ENCODE results near the gene FILIP1. TPM values are rescaled to one million over a fixed set of nuclear protein-coding genes. Genes with fewer than 3 reads are reported as not detected.

The FILIP1 gene
- total RNA-seq, 2 donors from 2014 or later = not detected

DNA sequence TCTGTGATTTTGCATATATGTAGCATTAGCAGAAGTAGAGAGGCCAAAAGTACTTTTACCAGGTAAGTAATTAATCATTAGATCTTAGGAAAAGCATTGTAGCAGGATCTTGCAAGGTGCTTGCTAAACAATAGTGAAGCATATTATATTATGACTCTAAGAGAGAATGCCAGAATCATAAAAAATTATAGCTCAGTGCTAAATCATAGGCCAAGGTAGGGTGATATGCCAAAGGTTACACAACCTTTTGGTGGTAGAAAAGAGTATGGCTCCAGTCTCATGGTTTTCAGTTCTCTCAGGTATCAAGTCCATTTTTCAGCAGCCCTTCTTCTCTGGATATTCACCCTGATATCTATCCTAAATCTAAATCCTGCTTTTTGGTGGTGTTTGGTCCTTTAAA is 192.1 kb downstream of the FILIP1 start:
- Mint-ChIP-seq H3K27me3 (peaks cover 7 to 8% of the 10 kb centered on the region in 2 donors), H3K36me3 (no peaks in the 10 kb centered on the region), H3K9me3 (no peaks in the 10 kb centered on the region), H3K4me1 (ENCODE audit: low read depth in 2 of 2) (no peaks in the 10 kb centered on the region), H3K27ac (no peak overlapping the region), H3K4me3 (no peak overlapping the region)
- DNase-seq (ENCODE audit: low spot score) = no peak
- no peak for ATAC-seq

DNA sequence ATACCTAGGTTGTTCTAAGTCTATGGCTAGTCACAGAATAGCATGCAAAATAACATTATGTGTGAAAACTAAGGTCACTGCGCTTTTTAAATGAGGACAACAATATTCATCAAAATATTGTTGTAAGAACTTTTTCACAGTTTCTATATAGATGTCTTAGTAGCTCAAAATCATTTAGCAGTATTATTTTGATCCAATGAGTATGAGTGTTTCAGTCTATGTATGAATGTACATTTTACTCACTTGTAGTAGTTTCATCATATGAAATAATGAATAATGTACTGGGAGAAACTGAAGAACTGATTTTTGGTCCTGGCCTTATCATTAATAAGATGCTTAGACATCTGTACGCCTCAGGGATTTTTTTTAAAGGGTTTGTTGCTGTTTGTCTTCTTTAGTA is 192.5 kb downstream of the FILIP1 start:
- Mint-ChIP-seq H3K27me3 (peaks cover 7 to 8% of the 10 kb centered on the region in 2 donors), H3K4me1 (ENCODE audit: low read depth in 2 of 2) (no peaks in the 10 kb centered on the region), H3K4me3 (no peak overlapping the region), H3K9me3 (no peaks in the 10 kb centered on the region), H3K27ac (no peak overlapping the region), H3K36me3 (no peaks in the 10 kb centered on the region)
- ATAC-seq = no peak
- no peak for DNase-seq (ENCODE audit: low spot score)

DNA sequence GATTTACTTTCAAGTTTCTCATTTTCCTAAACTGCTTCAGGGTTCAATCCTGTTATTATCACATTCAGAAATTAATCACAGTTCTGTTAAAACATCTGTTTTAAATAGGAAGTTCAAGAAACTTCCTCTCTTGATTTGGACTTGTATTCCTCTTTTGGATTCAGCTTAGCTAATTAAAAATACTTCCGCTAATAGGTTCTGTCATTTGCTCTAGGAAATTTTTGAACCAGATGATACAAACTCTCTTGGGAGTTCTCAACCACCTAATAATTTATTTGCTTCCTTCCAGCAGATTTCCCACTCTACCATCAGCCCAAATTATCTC is 193.1 kb downstream of the FILIP1 start:
- Mint-ChIP-seq H3K9me3 (no peaks in the 10 kb centered on the region), H3K27me3 (peaks cover 7 to 8% of the 10 kb centered on the region in 2 donors), H3K4me1 (ENCODE audit: low read depth in 2 of 2) (no peaks in the 10 kb centered on the region), H3K4me3 (no peak overlapping the region), H3K27ac (no peak overlapping the region), H3K36me3 (no peaks in the 10 kb centered on the region)
- no peak for DNase-seq (ENCODE audit: low spot score)
- ATAC-seq = no peak

DNA sequence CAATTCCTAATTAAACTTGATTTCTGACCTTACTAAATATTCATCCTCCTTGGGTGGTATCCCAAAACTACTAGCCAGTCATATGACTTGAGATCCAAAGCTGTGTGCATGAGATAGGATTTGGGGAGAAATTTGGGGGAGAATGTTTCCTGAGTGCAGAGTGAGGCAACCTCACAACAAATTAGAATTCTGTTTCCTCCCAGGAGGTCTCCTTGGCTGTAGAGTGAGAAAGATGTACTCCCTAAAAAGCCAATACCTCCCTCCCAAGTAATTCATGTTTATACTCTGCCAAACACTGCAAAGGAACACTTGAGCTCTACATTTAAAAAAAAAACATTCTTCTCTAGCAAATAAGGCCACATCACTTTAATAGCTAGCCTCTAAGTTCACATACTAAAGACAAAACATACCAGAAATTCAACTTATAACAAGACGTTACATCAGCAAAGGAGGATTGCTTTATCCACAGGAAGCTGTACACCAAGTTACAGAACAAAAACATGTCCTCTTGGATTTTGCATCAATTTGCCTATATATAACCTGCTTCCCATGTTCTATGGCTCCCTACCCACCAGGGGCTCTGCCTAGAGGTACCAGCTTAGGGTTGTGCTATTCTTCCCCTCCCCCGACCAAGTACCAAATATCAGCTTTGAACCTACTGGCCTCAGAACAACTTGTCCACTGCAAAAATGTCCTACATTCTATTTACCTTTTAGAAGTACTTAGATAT is 193.6 kb downstream of the FILIP1 start:
- no peaks in the 10 kb centered on the region for H3K9me3 Mint-ChIP-seq
- no peak overlapping the region for H3K27ac Mint-ChIP-seq
- H3K4me1 Mint-ChIP-seq (ENCODE audit: low read depth in 2 of 2) = no peaks in the 10 kb centered on the region
- H3K27me3 Mint-ChIP-seq = peaks cover 6 to 8% of the 10 kb centered on the region in 2 donors
- DNase-seq (ENCODE audit: low spot score) (no peak), ATAC-seq (no peak)
- H3K36me3 Mint-ChIP-seq = no peaks in the 10 kb centered on the region
- H3K4me3 Mint-ChIP-seq = no peak overlapping the region

DNA sequence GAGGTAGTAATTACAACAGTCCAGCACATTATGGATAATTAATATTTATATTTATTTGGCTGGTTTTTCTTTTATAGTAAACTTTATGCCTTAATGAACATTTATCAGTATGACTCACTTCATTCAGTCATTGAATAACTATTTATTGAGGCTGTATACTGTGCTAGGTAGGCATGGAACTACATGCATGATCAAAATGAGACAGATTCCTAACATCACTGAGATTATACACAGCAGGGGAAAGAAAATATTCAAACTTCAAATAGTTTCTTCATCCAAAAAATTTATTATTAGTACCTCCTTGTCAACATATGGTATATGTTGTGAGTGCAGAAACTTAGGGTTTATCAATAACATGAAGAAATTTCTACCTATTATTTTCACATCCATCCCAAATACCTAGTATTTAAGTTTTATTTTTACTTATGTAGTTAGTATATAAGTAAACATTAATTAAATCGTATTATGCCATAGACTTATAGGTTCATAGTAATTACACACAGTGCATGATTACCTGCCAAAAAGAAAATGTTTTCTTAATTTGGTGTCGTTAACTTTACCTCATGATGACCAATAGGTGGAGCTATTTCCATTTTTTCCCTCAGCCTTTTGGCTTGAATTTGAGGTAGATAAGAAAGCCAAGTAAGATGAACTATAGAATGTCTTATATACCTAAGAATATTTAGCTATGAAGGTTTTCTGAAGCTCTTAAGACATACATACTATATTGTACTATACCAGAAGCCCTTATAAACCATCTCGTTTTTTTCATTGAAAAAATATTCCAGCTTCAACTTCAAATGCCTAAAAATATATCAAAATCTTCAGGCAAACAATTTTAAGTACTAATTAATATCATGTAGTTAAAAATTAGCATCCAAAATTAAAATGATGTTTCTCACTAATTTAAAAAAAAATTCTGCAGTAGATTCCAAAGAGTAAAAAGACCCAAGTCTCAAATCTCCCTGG is 196.5 kb downstream of the FILIP1 start:
- Mint-ChIP-seq H3K27ac (no peak overlapping the region), H3K9me3 (no peaks in the 10 kb centered on the region), H3K4me1 (ENCODE audit: low read depth in 2 of 2) (no peaks in the 10 kb centered on the region), H3K27me3 (no peaks in the 10 kb centered on the region), H3K36me3 (no peaks in the 10 kb centered on the region), H3K4me3 (no peak overlapping the region)
- no peak for DNase-seq (ENCODE audit: low spot score)
- ATAC-seq = no peak

DNA sequence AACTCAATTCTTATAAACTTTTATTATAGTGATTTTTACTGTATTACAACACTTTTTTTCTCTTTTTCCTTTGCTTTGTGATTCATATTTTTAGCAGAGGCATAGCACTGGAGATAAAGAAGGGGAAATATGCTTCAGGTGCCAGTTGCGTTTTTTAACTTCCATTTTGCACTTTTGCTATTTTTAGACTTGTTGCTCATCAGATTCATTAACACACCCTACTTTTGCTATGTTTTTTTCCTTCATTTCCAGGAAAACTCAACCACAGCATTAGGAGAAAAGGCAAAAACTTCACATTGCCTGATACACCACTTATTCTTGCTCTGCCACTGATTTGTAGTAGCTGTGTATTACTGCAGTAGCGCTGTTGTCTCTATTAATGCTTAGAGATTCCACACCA is 201.0 kb downstream of the FILIP1 start:
- ATAC-seq (no peak), DNase-seq (ENCODE audit: low spot score) (no peak)
- H3K4me3 Mint-ChIP-seq = no peak overlapping the region
- peaks cover under 1 to 2% of the 10 kb centered on the region in 2 donors for H3K4me1 Mint-ChIP-seq (ENCODE audit: low read depth in 2 of 2)
- H3K9me3 Mint-ChIP-seq = no peaks in the 10 kb centered on the region
- H3K27me3 Mint-ChIP-seq = no peaks in the 10 kb centered on the region
- no peaks in the 10 kb centered on the region for H3K36me3 Mint-ChIP-seq
- no peak overlapping the region for H3K27ac Mint-ChIP-seq

DNA sequence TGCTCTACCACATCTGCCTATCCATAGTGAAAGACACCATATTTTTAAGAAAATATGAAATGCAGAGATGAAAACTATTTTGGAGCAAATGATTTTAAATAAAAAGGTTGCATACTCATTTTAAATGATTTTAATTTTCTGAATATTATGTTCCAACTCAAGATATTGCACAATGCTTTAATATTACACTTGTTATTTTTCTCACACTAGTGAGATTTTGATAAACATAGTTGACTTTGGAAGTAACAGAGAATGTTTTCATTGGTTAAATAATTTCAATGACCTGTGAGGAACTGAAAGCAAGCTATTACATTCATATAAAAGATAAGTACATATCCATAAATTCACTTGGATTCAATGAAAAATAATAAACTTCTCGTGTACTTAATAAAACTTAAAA is 201.9 kb downstream of the FILIP1 start:
- Mint-ChIP-seq H3K4me1 (ENCODE audit: low read depth in 2 of 2) (peaks cover 2 to 8% of the 10 kb centered on the region in 2 donors), H3K27ac (no peak overlapping the region), H3K9me3 (no peaks in the 10 kb centered on the region), H3K36me3 (no peaks in the 10 kb centered on the region), H3K4me3 (no peak overlapping the region), H3K27me3 (no peaks in the 10 kb centered on the region)
- no peak for ATAC-seq
- no peak for DNase-seq (ENCODE audit: low spot score)

DNA sequence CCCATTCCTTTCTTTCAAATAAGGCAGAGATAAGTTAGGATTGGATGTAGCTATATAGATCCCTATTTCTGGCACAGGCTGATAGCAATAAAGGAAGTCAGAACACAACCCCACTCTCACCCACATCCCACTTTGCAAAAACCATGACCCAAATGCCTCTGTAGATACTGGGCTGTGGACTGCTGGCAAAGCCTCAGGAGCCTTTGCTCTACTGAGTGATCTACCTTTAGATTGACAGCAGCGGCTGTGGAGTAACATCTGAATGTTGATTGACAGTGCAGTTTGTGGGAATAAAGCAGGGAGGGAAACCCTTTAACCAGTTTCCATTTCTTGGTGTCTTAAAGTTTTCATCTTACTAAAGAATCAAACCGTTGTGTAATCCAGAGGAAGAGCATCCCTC is 202.3 kb downstream of the FILIP1 start:
- no peaks in the 10 kb centered on the region for H3K27me3 Mint-ChIP-seq
- ATAC-seq (no peak), DNase-seq (ENCODE audit: low spot score) (no peak)
- no peaks in the 10 kb centered on the region for H3K36me3 Mint-ChIP-seq
- H3K4me3 Mint-ChIP-seq = no peak overlapping the region
- H3K4me1 Mint-ChIP-seq (ENCODE audit: low read depth in 2 of 2) = peaks cover 4 to 12% of the 10 kb centered on the region in 2 donors
- H3K9me3 Mint-ChIP-seq = no peaks in the 10 kb centered on the region
- no peak overlapping the region for H3K27ac Mint-ChIP-seq

DNA sequence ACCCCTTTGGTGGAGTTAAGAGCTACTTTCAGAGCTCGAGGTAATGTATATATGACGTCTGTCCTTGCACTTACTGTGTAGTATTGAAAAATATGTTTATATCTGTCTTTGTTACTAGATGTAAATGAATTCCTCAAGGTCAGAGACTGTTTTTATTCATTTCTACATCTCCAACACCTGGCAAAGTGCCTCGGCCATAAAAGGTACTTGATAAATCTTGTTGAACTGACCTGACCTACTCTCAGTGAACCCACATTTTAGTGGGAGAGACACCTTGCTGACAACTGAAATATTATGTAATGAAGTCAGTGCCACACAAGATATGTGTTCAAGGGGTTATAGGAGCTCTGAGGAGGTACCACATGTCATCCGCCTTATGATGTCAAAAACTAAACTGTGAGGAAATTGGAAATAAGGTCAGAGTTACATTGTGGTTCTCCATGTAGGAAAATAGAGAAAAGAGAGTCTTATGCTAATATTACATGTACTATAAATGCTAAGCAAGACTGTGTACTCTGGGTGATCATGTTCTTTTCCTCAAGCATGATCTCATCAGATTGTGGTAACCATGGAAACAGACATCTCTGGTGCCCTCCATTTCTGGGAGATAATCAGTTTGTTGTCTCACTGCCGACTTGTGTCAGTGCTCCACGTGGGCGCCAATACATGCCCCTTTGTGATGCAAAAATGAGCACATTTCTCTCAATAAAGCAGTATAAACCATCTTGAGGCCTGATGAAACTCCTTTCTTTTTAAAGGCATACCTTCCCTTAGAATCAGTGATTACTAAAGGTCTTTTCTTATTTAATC is 203.3 kb downstream of the FILIP1 start:
- ATAC-seq = no peak
- no peak overlapping the region for H3K27ac Mint-ChIP-seq
- H3K36me3 Mint-ChIP-seq = no peaks in the 10 kb centered on the region
- H3K27me3 Mint-ChIP-seq = no peaks in the 10 kb centered on the region
- H3K4me3 Mint-ChIP-seq = no peak overlapping the region
- H3K9me3 Mint-ChIP-seq = no peaks in the 10 kb centered on the region
- DNase-seq (ENCODE audit: low spot score) = no peak
- peaks cover 6 to 15% of the 10 kb centered on the region in 2 donors for H3K4me1 Mint-ChIP-seq (ENCODE audit: low read depth in 2 of 2)

DNA sequence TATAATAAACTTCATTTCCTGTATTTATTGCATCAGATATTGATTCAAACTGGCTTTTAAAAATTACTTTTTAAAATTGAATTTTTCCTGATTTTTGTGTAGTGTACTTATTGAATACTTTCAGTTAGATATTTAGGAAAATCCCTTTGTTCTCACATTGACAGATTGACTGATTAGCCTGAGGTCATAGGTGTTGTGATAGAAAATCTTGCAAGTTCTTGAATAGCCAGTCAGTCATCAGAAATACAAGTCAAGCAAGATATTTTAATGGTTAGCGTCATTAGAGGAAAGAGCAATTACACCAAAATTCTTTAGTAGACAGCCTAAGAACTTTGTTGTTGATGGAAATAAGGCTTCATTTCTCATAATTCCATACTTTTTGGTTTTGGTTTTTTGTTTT is 205.6 kb downstream of the FILIP1 start:
- H3K4me3 Mint-ChIP-seq = no peak overlapping the region

DNA sequence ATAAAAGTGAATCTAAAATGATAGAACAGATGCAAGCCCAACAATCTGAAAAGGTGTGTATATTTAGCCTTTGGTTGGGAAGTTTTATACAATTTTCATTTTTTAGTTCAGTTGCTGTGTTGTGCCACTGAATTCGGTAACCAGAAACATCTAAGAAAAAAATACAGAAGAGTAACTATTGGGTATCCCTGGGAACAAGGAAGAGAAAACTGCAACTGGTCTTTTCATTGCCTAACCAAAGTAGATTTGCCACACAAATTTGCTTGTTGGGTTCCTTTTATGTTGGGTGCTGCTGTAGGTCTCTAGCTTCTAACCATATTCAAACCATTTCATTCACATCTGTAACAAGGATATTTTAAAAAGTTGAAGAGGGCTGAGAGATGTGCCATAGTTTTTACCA is 206.2 kb downstream of the FILIP1 start:
- Mint-ChIP-seq H3K36me3 (no peaks in the 10 kb centered on the region), H3K4me3 (no peak overlapping the region), H3K27ac (no peak overlapping the region), H3K4me1 (ENCODE audit: low read depth in 2 of 2) (peaks cover 9 to 15% of the 10 kb centered on the region in 2 donors), H3K9me3 (no peaks in the 10 kb centered on the region), H3K27me3 (no peaks in the 10 kb centered on the region)
- DNase-seq (ENCODE audit: low spot score) (no peak), ATAC-seq (no peak)

More for the DNA sequence above, 205.6 kb downstream of the FILIP1 start:
- DNase-seq (ENCODE audit: low spot score) = no peak
- no peak overlapping the region for H3K27ac Mint-ChIP-seq
- H3K36me3 Mint-ChIP-seq = no peaks in the 10 kb centered on the region
- no peaks in the 10 kb centered on the region for H3K27me3 Mint-ChIP-seq
- no peak for ATAC-seq
- peaks cover 6 to 15% of the 10 kb centered on the region in 2 donors for H3K4me1 Mint-ChIP-seq (ENCODE audit: low read depth in 2 of 2)
- H3K9me3 Mint-ChIP-seq = no peaks in the 10 kb centered on the region

DNA sequence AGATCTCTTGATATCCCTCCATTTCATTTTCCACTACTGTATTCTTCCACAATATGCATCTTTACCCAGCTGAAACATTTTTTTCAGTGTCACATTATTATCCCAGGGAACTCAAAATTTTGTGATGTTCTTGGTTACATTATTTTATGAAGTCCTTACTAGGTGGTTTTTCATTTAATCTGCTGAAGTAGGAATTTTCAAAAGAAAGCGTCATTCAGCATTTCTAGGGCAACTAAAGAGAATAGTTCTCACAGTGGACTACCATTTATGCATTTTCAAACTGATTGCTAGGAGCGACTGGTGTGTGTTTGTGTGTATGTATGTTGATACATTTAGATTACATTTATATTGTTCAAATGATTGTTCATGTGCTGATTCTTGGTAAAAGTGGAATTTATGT is 206.6 kb downstream of the FILIP1 start:
- no peak overlapping the region for H3K4me3 Mint-ChIP-seq
- no peak for ATAC-seq

DNA sequence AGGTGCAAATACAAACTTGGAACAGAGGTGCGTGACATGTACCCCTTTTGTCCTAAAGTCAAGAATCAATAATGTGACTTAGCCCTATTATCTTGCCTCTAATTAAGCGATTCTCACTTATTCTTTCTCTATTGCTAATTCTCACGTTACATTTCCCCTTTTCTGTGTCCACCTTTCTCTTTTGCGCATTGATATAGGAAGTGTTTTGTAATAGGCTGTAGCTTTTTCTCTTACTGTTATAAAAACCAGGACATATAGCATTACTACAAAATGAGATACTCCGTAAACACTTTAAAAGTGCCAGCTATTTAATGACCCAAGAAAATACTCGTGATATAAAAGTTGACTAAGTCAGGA is 208.3 kb downstream of the FILIP1 start:
- Mint-ChIP-seq H3K27me3 (no peaks in the 10 kb centered on the region), H3K27ac (no peak overlapping the region), H3K9me3 (no peaks in the 10 kb centered on the region), H3K36me3 (no peaks in the 10 kb centered on the region), H3K4me1 (ENCODE audit: low read depth in 2 of 2) (peaks cover 12 to 20% of the 10 kb centered on the region in 2 donors), H3K4me3 (no peak overlapping the region)
- ATAC-seq (no peak), DNase-seq (ENCODE audit: low spot score) (no peak)

More for the DNA sequence above, 206.6 kb downstream of the FILIP1 start:
- no peaks in the 10 kb centered on the region for H3K36me3 Mint-ChIP-seq
- DNase-seq (ENCODE audit: low spot score) = no peak
- H3K27me3 Mint-ChIP-seq = no peaks in the 10 kb centered on the region
- no peaks in the 10 kb centered on the region for H3K9me3 Mint-ChIP-seq
- H3K27ac Mint-ChIP-seq = peak overlapping the region; percentile 13 to 17
- peaks cover 12 to 17% of the 10 kb centered on the region in 2 donors for H3K4me1 Mint-ChIP-seq (ENCODE audit: low read depth in 2 of 2)

Measured in natural killer cell treated with Interleukin-12 subunit alpha and Interleukin-12 subunit beta and Interleukin-15 and Interleukin-18, amount 100 ng/mL, for 72 hours (primary cell).